GM19023 (cell line): Measurements from ENCODE around the gene GATAD1.
A peak's percentile ranks its signal among the peaks of the same experiment; 100 is the strongest.
"Not testable (repeated sequence)": the region's sequence is repeated elsewhere in the genome, so short reads cannot be mapped to it uniquely, and the experiment has no call there.

Source experiments
- ATAC-seq: cut with Tn5 transposase; IDR thresholded peaks from one replicate; pipeline ENCODE4 v1.9.1; 2021; ENCODE audit warnings: mild to moderate bottlenecking, moderate library complexity; ENCODE audit not compliant: unreplicated experiment

Gene GATAD1

DNA sequence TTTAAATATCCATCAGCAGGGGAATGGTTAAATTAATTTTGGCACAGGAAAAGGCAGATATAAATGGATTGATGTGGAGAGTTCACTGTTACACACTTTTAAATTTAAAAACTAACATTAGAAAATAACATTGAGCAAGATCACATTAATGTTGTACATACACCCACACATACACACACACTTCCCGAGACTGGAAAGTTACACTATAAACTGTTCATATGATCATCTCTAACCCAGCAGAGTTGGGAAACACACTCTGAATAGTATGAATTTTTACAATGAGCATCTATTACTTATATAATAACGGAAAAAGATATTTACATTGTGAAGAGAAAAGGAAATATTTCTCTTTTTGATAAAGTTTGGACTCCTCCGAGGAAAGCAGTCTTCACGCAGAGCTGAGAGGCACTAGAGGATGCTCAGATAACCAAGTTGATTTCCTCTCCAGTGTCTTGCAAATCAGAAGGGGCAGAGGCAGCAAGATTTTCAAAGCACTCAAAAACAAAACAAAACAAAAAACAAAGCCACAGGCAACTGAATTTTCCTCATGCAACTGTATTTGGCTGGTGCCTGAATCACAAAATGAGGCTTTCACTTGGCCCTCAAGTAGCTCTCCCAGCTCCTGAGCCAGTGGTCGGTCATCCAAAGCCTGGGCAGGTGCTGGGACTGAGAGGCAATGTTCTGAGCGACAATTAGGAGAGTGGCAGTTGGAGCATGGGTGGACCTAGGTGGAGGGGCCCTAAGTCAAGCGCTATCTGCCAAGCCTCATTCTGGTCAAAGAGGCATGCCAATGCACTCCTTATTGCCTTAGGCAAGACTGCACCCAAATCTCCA is 10.5 kb upstream of the GATAD1 start:
- ATAC-seq, result no peak

DNA sequence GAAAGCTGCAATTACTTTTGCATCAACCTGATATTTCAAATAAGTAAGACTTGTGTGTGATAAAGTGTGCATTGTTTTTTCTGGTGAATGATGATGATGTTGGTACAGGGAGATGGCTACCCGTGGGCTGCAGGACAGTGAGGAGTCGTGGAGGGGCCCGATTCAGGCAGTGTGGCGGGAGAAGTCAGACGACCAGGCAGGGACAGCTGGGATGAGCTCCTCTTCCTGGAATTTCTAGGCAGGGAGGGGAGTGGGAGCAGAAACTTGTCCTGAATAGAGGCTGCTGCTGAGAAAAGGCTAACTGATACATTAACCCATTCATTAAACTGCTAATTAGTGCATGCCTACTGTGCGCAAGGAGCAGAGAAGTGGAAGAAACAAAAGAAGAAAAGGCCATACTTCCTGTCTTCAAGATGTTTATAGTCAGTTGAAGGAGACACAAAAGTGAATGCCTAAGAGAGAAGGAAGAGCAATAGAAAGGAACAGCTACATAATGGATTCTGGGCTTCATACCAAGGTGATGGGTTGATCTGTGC is 9.3 kb upstream of the GATAD1 start:
- no peak for ATAC-seq

DNA sequence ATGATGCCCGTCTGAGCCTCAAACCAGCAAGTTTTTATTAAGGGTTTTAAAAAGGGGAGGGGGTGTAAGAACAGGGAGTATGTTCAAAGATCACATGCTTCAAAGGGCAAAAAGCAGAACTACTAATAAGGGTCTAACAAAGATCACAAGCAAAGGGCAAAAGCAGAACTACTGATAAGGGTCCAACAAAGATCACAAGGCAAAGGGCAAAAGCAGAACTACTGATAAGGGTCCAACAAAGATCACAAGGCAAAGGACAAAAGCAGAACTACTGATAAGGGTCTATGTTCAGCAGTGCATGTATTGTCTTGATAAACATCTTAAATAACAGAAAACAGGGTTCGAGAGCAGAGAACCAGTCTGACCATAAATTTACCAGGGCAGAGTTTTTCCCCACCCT is 4.6 kb upstream of the GATAD1 start:
- ATAC-seq, result not testable (repeated sequence)

DNA sequence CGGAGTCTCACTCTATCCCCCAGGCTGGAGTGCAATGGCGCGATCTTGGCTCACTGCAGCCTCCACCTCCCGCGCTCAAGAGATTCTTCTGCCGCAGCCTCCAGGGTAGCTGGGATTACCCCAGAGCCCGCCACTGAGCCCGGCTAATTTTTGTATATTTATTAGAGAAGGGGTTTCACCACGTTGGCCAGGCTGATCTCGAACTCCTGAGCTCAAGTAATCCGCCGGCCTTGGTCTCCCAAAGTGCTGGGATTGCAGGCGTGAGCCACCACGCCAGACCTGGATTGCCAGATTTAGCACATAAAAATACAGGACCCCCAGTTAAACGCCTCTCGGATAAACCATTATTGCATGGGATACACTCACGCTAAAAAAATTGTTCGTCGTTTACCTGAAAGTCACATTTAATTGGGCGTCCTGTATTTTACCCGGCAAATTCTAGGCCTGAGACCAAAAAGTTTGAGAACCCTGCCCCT is 375 bp upstream of the GATAD1 start:
- no peak for ATAC-seq

DNA sequence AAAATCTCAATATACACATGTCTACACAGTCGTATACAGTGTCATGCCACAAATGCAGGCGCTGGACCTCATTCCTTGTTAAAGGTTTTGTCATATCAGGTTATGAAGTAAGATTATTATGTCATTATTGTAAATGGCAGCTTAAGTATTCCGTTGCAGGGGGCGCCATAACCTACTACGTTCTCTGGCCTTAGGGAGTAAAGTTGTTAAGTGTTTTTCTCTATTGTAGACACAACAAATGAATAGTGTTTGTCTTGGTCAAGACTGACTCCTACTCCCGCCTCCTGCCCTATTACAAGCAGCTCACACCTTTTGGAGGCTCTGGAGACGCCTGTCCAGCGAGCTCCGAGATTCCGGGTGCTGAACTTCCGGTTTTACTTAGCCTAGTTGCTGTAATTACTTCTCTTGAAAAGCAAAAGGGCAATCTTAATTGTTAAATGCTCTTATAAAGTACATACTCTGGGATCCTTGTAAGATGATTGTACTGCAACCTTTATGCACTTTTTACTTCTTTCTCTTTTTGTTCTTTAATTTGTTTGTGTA is 994 bp downstream of the GATAD1 start:
- peak; percentile 34 for ATAC-seq

DNA sequence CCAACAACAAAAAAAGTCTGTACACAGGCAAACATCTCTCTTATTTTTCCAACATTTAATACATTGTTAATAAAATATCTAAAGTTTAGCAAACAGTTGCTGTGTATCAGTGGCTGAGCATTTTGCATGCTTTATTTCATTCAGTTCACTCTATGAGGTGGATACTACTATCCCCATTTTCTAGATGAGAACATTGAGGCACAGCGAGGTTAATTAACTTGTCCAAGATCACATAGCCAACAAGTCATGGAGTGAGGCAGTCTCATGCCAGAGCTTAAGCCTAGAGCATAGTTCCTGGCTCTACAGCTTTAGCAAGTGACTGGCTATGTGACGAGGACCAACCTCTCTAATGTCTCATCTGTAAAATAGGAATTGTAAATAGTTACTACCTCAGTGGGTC is 4.4 kb downstream of the GATAD1 start:
- no peak for ATAC-seq

DNA sequence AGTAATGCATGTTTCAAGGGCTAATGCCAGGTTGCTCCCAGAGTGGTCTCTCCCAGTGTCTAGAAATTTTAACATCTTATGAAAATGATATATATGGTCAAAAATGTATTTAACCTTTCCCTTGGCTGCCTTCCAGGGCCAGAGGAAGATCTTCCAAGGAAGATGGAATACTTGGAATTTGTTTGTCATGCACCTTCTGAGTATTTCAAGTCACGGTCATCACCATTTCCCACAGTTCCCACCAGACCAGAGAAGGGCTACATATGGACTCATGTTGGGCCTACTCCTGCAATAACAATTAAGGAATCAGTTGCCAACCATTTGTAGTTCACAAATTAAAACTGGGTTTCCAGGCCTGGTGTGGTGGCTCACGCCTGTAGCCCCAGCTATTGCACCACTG is 9.0 kb downstream of the GATAD1 start:
- no peak for ATAC-seq

DNA sequence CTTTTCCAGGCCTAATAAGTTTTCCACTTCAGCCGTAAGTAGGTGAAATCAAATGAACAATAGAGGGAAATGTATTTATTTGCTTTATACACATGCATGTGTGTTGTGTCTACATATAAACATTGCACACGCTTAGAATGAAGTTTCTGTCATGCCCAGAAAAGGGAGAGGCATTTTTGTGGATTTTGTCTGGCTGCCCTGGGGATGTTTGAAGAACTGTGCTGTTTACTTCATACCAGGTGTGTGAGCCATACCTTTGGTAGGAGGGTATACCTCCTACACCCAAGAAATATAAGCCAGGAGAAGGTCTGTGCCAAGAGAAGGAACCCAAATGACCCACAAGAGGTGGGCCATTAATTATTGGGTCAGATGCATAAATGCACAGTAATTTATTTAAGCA is 12.8 kb downstream of the GATAD1 start:
- ATAC-seq, result no peak

DNA sequence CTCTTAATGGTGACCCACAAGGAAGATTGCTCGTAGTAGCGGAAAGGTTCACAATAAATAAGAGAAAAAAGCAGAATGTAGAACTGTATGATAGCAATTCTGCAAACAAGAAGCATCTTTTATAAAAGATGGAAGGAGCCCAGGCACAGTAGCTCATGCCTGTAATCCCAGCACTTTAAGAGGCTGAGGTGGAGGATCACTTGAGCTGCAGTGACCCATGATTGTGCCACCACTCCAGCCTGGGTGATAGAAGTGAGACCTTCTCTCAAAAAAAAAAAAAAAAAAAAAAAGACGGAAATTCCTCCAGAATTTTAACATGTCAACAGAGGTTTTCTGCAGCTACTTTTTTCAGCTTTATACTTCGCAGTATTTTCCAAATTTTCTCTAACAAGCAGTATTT is 13.2 kb downstream of the GATAD1 start:
- ATAC-seq, result no peak

DNA sequence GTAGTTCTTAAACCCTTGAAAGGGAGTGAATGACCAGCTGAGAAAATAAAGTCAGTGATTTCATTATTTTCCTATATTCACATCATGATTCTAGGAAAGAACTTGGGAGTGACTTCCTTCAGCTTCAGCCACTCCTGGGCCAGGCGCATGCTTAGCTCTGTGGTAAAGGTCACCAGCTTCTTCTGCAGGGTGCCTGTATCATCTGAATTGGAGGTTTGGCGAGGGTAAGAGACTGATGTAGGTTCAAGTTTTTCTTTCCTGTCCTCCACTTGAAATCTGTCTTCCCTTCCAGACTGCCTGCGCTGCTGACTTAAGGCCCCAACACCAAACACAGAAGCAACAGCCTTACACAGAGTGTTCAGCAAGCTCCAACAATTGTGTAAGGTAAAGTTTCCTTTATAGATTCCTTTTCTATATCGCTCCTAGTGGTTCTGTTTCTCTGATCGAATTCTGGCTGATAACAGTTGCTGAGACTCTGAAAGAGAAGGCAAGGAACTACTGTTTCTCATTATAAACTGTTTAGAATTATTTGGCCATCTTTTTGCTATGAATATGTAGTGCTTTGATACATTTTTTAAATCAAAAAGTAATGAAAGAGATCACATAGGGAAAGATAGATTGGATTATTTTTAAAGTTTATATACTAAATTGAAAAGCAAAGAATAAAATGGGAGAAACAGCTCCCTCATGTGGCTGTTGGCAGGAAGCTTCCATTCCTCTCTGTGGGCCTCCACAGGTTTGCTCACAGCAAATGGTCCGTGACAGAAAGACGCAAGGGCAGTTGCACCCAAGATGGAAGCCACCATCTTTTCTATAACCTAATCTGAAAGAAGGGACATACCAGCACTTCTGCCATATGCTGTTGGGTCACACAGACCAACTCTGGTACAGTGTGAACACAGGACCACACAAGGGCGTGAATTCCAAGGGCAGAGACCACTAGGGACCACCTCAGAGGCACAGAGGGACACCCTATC is 14.0 kb downstream of the GATAD1 start:
- ATAC-seq, result peak; percentile 67

DNA sequence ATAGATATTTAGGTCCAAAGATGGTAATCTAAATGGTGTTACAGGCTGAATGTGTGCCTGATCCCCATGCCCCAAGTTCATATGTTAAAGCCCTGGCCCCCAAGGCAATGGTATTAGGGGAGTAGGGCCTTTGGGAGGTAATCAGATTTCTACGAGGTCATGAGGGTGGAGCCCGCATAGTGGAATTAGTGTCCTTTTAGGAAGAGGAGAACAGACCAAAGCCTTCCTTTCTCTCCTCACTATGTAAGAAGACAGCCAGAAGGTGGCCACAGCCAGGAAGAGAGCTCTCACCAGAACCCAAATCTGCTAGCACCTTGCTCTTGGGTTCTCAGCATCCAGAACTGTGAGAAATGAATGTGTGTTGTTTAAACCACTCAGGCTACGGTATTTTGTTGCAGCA is 15.3 kb downstream of the GATAD1 start:
- no peak for ATAC-seq

DNA sequence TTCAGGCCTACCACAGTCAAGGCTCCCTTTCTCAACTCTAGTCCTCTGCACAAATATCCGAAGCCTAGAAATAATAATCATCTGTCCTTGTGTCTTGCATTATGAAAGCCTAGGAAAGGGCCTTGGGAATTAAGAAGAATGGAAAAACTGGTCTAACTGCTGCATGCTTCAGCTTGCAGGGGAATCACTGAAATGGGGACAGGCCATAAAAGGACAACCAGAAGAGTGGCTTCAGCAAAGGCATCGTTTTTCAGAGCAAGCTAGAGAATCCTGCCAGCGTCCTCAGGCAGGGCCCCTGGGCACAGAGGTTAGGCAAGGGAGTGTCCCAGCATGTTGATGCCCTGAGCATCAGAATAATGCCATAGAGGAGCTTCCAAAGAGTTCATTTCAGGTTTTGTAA is 17.2 kb downstream of the GATAD1 start:
- ATAC-seq, result no peak

DNA sequence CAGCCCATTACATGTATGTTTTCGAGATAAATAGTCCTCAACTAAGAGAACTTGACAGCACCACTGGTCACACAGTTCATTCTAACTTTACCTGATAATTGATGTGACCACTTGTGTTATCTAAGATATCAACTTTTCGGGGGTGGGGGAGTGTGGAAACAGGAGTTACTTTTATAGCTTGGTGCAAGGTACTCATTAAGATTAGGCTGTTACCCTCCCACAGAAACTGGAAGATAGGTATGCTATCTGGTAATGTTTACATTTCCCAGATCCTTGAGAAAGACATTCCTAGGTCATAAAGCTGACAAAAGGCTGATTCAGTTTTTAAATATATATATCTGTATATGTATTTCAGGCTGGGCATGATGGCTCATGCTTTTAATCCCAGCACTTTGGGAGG is 19.4 kb downstream of the GATAD1 start:
- ATAC-seq, result no peak

DNA sequence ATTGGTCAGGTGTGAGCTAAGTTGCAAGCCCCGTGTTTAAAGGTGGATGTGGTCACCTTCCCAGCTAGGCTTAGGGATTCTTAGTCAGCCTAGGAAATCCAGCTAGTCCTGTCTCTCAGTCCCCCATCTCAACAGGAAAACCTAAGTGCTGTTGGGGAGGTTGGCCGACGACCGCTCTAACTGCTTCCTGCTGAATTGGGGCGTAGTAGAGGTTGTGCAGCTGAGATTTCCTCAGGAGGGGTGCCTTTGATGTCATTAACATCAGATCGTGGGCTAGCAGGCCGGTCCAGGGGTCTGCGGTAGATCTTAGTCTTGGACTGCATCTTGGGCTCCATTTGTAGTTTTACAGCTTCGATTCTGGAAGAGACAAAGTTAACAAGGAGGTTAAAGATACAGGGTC is 21.3 kb downstream of the GATAD1 start:
- not testable (repeated sequence) for ATAC-seq

DNA sequence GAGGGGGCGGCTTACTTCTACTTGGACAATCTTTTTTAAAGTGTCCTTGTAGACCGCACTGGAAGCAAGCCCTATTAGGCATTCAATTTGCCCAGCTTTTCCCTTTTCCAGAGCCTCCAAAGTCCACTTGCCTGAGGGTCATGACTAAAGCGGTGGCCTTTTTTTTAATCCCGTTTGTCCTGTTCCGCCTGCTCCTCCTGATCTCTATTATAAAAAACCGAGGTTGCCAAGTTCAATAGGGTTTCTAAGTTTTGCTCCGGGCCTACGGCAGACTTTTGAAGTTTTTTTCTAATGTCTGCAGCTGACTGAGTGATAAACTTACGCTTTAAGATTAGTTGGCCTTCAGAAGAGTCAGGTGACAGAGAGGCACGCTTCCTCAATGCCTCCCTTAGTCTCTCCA is 26.7 kb downstream of the GATAD1 start:
- ATAC-seq, result not testable (repeated sequence)

DNA sequence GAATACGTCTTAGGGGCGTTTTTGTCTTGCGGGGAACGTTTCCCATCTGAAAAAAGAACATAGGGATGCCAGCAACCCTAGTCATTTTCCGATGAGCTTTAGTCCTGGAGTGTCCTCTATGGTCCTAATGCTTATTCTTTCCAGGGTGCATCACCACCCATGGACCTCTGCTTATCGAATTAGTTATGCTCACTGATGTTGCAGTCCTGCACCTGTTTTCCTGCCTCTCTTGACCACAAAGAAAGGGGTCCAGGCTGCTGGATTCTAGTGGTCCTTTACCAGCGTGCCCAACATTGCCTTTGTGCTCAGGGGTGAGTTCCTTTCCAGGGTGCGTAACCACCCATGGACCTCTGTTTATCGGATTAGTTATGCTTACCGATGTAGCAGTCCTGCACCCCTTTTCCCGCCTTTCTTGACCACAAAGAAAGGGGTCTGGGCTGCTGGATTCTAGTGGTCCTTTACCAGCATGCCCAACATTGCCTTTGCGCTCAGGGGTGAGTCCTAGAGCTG is 28.0 kb downstream of the GATAD1 start:
- not testable (repeated sequence) for ATAC-seq

DNA sequence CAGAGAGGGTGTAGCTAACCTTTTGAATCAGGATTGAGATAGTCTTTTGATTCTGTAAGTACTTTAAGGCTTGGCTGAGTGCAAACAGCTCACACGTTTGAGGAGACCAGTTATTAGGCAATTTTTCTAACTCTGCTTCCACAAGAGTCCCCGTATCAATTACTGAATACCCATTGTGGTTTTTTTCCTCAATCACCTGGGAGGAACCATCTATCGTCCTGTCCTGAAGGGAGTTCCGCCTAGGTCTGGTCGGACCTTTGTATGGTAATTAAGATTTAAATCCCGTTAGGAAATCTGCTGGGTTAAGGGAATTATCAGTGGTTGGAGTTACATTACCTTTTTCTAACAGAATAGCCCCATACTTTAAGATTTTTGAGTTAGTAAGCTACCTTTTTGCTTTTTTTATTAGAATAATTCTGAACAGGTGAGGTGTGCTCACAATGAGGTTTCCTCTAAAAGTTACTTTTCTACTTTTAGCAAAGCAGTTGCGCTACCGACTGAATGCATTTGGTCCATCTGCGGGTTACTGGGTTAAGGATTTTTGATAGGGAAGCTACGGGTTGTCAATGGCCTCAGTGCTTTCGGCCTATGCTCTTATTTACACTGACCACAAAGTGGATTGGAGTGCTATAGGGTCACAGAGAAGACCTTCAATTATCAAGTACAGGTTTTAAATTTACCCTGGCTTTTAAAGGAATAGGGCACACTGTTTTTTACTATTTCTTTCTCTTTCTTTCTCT is 28.7 kb downstream of the GATAD1 start:
- ATAC-seq, result not testable (repeated sequence)

DNA sequence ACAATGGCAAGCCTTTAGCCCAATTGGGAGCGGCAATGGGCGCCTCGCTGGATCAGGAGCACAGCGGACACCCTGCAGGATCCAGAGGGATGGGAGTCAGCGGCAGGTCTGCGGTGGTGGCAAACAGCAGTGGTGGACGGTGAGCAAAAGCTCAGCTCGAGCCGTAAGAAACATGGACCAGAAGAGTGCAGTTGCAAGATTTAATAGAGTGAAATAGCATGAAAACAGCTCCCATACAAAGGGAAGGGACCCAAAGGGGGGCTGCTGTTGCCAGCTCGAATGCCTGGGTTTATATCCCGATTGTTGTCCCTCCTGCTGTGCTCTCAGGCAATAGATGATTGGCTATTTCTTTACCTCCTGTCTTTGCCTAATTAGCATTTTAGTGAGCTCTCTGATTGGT is 30.4 kb downstream of the GATAD1 start, which contains the start of gene ERVW-1:
ERVW-1 (minus strand) TSS at position 266 of the 400 bp plus-strand sequence. CDS start 7,565 bp downstream, outside the sequence.
- ATAC-seq, result not testable (repeated sequence)

DNA sequence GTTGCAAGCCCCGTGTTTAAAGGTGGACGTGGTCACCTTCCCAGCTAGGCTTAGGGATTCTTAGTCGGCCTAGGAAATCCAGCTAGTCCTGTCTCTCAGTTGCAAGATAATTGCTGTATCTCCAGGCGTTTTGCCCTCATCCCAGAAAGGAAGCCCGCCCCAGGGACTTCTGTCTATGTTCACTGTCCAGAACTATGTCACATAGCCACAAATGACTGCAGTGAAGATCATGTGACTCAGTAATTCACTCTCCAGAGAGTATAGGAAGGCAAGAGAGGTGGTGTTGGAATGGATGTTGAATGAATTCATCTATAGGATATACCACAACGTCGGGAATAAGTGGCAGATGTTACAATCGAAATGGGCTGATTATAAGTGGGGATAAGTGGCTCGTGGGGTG is 30.8 kb downstream of the GATAD1 start:
- no peak for ATAC-seq

DNA sequence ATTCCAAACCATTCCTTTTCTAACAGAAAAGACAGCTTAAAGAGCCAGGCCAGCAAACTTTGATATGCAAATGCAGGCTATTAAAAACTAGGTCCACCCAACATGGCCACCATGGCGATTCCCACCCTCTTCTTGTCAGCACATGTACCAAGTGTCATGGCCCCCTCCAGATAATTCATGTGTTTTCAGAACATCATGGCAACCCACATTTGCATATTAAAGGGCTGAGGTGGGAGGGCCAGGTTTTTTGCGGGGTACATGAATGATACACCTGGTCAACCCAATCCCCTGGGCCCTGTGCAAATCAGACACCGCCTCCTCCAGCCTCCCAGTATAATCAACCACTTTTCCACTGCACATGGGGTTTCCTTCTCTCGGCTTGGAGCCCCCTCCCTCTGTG is 31.4 kb downstream of the GATAD1 start:
- ATAC-seq, result no peak
